NK-92 (cell line): Measurements from ENCODE around the gene S100A9.
"Not testable (repeated sequence)": the region's sequence is repeated elsewhere in the genome, so short reads cannot be mapped to it uniquely, and the experiment has no call there.

ENCODE experiments used
- DNase-seq: peaks from one replicate; lab custom pipeline; 2025; ENCODE audit not compliant: unreplicated experiment; lab: John Stamatoyannopoulos, UW

Gene S100A9

DNA sequence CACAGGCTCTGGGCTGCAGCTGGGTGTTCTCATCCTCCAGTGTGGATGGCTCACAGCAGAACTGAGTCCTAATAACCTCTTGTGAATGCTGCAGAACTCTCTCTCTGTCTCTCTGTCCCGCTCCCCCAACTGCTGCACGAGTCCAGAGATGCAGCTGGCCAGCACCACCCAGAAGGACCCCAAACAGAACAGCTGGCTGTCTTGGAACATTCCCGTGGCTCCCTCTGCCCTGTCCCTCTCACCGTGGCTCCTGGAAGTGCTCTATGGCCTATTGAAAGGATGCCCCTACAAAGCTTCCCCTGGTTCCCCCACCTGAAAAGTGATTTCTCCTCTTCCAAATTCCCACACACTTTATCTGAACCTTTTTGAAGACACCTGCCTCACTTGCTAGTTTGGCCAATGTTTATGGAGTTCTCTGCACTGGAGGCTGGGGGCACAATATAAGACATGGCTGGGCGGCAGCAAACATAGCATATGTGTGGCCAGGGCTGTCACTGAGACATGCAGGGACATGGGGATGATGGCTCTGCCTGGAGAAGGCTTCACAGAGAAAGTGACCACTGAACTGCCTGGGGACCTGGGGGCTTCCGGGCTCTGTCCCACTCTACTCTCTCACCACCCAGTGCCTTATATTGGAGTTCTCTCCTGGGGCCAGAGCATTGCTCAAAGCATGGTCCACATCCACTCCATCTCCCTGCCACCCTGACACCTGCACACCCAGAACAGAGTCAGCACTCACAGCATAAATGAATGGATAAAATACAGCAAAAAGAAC, 48.4 kb downstream of the S100A9 start:
- not testable (repeated sequence) for DNase-seq

DNA sequence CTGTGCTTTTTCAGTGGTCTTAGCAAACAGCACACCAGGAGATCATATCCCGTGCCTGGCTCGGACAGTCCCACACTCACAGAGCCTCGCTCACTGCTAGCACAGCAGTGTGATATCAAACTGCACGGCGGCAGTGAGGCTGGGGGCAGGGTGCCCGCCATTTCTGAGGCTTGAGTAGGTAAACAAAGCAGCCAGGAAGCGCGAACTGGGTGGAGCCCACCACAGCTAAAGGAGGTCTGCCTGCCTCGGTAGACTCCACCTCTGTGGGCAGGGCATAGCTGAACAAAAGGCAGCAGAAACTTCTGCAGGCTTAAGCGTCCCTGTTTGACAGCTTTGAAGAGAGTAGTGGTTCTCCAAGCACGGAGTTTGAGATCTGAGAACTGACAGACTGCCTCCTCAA, 49.6 kb downstream of the S100A9 start:
- DNase-seq = not testable (repeated sequence)
